Heart left ventricle (tissue), 16 donors: Measurements from ENCODE around the gene AKR1B1. TPM values are rescaled to one million over a fixed set of nuclear protein-coding genes. Genes with fewer than 3 reads are reported as not detected.

Experiments
- ATAC-seq, 4 donors: fragments of 200-7000 bp; cut with Tn5 transposase; one replicate each; pipeline ENCODE4 v1.9.1; 2020 to 2022; ENCODE audit warnings: moderate library complexity in 4 of 4, mild to moderate bottlenecking in 3 of 4, moderate number of reproducible peaks in 1 of 4
- DNase-seq, 5 donors: peaks; one replicate each; pipeline ENCODE4 v3.0.0-alpha.2; 2020
- H3K27ac ChIP-seq, 12 donors: fragments of 200-600 bp; sonication (generic) in 4 of 12; one replicate each; pipeline versions ENCODE4 v1.5.0 to v1.8.0; 2016 to 2022; ENCODE audit warnings: mild to moderate bottlenecking in 2 of 12
- H3K27me3 ChIP-seq, 9 donors: fragments of 200-600 bp; sonication (generic) in 2 of 9; one replicate each; pipeline versions ENCODE4 v1.5.1 to v1.8.0; 2016 to 2022; ENCODE audit warnings: mild to moderate bottlenecking in 3 of 9
- H3K36me3 ChIP-seq, 9 donors: fragments of 200-600 bp; sonication (generic) in 2 of 9; one replicate each; pipeline versions ENCODE4 v1.5.0 to v1.8.0; 2018 to 2022; ENCODE audit warnings: mild to moderate bottlenecking in 2 of 9
- H3K4me1 ChIP-seq, 12 donors: fragments of 200-600 bp; sonication (generic) in 4 of 12; one replicate each; pipeline versions ENCODE4 v1.5.0 to v1.8.0; 2016 to 2022; ENCODE audit warnings: mild to moderate bottlenecking in 3 of 12
- H3K4me3 ChIP-seq, 12 donors: fragments of 200-600 bp; sonication (generic) in 4 of 12; one replicate each; pipeline versions ENCODE4 v1.5.0 to v1.8.0; 2017 to 2022; ENCODE audit warnings: mild to moderate bottlenecking in 9 of 12, moderate library complexity in 4 of 12
- H3K9me3 ChIP-seq, 12 donors: fragments of 200-600 bp; sonication (generic) in 4 of 12; one replicate each; pipeline versions ENCODE4 v1.5.0 to v1.8.0; 2016 to 2022; ENCODE audit warnings: mild to moderate bottlenecking in 1 of 12
- POLR2A ChIP-seq, 2 donors: fragments of 450-650 bp; IDR thresholded peaks; one replicate each; pipeline ENCODE4 v1.6.1; 2017; ENCODE audit warnings: antibody characterized with exemption in 2 of 2, mild to moderate bottlenecking in 2 of 2, moderate library complexity in 2 of 2
- WGBS, 4 donors: extraction: QIAGEN DNeasy Blood & Tissue Kit in 2 of 4; methylation state at CpG; one replicate each; pipeline versions ENCODE4 v1.1.5 to v1.1.7; 2013 to 2018; 5-methylcytosine and 5-hydroxymethylcytosine counted together
- intact Hi-C, 10 donors: fragments of 100-400 bp; cut with DNase I; formaldehyde crosslinking; loops; one replicate each; pipeline versions ENCODE4 v1.11.1 to v1.14.2; 2022
- polyA plus RNA-seq, 2 donors: library from polyadenylated mRNA; stranded (reverse); fragments of 200-250 nt; gene quantifications; one replicate each; pipeline ENCODE4 v1.2.3, GENCODE V29; 2013
- total RNA-seq, 9 donors: library from RNA; depleted of rRNA in 2 of 9; stranded (reverse); fragments of >200 nt in 2 of 9; fragmentation: NEBNext Ultra II Directional in 3 of 9; extraction: Animal tissue kit (Norgen Biotek cat#: 25700) in 3 of 9; gene quantifications; one replicate each; pipeline versions ENCODE4 v1.1.0 to v1.2.4, GENCODE V29; 2016 to 2023
- TF ChIP-seq, protein P1 (sequence below), 12 donors: fragments of 200-600 bp; sonication (generic) in 4 of 12; IDR thresholded peaks; one replicate each; pipeline versions ENCODE4 v1.5.0 to v1.8.0; 2018 to 2022; ENCODE audit warnings: antibody characterized with exemption in 12 of 12, mild to moderate bottlenecking in 5 of 12
- donor health status: ischemic (EF 13 %, LVEDD 7.1; RV severe dilation, severe dysfunction).
- donor health status: healthy with polysubstance abuse.
- donor health status: DM: no; HTN: yes; CAD: no.
- donor health status: DM: no; HTN: no; CAD: no.
- donor health status: ischemic (EF 25% LVEDD 6.9; RV normal size, moderate dysfunction).
- donor health status: ischemic (EF 25% LVEDD 5.7; RV mildly dilated, moderate dysfunction).
- donor health status: healthy.
- donor health status: DM: yes; HTN: yes; CAD: no.
- donor health status: ischemic (EF 35%, LVEDD 5.7; RV mildly dilated, moderate dysfunction).
- donor health status: nonischemic (EF 11% LVEDD 7.7; RV severe dilation, severe dysfunction).
- donor health status: DM: yes; HTN: yes; CAD: no.
- donor health status: PGD.
- donor health status: ischemic (EF 29% LVEDD 5.4; RV normal size, mild dysfunction).
- donor health status: nonischemic (EF 23%, LVEDD 6.1; RV moderate dilation, normal function).

AKR1B1 gene
- total and polyA plus RNA-seq, 11 donors, result 97.0 to 335 (median 185) TPM

- Histone ChIP-seq H3K27ac (peak overlapping the region in 11 of 12 donors; percentile 51 to 86 (median 77)), H3K4me1 (peaks cover 0 to 17% (median 4%) of the 10 kb centered on the region in 12 donors), H3K9me3 (peaks cover 0 to 7% (median 0%) of the 10 kb centered on the region in 12 donors), H3K4me3 (peak overlapping the region in 11 of 12 donors; percentile 6 to 54 (median 41)), H3K36me3 (no peaks in the 10 kb centered on the region), H3K27me3 (peaks cover 0 to 3% (median 0%) of the 10 kb centered on the region in 9 donors)
- DNase-seq (peak; percentile 82 to 93 (median 91)), ATAC-seq (peak; percentile 92 to 98 (median 98))
- TF ChIP-seq, protein P1, sequence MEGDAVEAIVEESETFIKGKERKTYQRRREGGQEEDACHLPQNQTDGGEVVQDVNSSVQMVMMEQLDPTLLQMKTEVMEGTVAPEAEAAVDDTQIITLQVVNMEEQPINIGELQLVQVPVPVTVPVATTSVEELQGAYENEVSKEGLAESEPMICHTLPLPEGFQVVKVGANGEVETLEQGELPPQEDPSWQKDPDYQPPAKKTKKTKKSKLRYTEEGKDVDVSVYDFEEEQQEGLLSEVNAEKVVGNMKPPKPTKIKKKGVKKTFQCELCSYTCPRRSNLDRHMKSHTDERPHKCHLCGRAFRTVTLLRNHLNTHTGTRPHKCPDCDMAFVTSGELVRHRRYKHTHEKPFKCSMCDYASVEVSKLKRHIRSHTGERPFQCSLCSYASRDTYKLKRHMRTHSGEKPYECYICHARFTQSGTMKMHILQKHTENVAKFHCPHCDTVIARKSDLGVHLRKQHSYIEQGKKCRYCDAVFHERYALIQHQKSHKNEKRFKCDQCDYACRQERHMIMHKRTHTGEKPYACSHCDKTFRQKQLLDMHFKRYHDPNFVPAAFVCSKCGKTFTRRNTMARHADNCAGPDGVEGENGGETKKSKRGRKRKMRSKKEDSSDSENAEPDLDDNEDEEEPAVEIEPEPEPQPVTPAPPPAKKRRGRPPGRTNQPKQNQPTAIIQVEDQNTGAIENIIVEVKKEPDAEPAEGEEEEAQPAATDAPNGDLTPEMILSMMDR (IDR thresholded peaks at IDR 0.05), result peak; percentile 60 to 89 (median 82)
- TF ChIP-seq POLR2A (IDR thresholded peaks at IDR 0.05), result peak in 1 of 2 donors; percentile 20
- WGBS, 4 donors, result 4 to 14% (median 6%) methylated on average over 23 to 31 of the region's 31 CpGs
- intact Hi-C loops, result loop anchor here (1.0 to 10.0 kb wide), 11 partner anchors 80 to 175 kb away; partner anchors contain the start of gene AKR1B15 (in 3 of the 10)
These were observed 26.4 kb downstream of the AKR1B1 start for GRCh38 chr7:134432296-134433152.

DNA sequence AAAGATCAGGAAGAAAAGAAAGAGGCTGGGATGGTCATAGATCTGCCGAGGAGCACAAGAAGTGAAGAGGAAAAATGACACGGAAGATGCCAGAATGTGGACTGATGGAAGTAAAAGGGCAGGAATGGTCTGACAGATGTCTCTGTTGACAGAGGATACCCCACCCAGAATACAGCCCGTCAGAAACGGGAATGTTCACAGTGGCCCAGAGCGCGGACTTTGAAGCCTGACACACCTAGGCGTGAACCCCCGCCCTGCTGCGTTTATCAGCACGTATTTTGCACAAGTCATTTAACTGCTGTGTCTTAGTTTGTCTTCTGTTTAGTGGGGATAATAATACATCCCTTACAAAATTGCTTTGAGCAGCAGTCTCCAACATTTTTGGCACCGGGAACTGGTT lies 27.1 kb downstream of the AKR1B1 start:
- Histone ChIP-seq H3K9me3 (peaks cover 0 to 11% (median 0%) of the 10 kb centered on the region in 12 donors), H3K27ac (peak overlapping the region in 10 of 12 donors; percentile 51 to 86 (median 78)), H3K4me3 (peak overlapping the region in 10 of 12 donors; percentile 6 to 54 (median 41)), H3K36me3 (no peaks in the 10 kb centered on the region), H3K4me1 (peaks cover 0 to 17% (median 4%) of the 10 kb centered on the region in 12 donors), H3K27me3 (peaks cover 0 to 3% (median 0%) of the 10 kb centered on the region in 9 donors)
- DNase-seq (no peak), ATAC-seq (no peak)
- intact Hi-C loops, result loop anchor here (1.0 to 10.0 kb wide), 11 partner anchors 81 to 175 kb away; partner anchors contain the start of gene AKR1B15 (in 3 of the 10)
- TF ChIP-seq POLR2A (IDR thresholded peaks at IDR 0.05), result no peak
- TF ChIP-seq, protein P1 (IDR thresholded peaks at IDR 0.05), result no peak
- WGBS, 4 donors, result 61 to 77% (median 68%) methylated on average over 11 of the region's 11 CpGs

- H3K4me3 ChIP-seq, result no peak overlapping the region
- DNase-seq (no peak), ATAC-seq (no peak)
- H3K9me3 ChIP-seq, result peaks cover 0 to 9% (median 0%) of the 10 kb centered on the region in 12 donors
- peaks cover 0 to 17% (median 4%) of the 10 kb centered on the region in 12 donors for H3K4me1 ChIP-seq
- no peaks in the 10 kb centered on the region for H3K36me3 ChIP-seq
- 61 to 68% (median 64%) methylated on average over 6 of the region's 6 CpGs for WGBS, 4 donors
- peaks cover 0 to 3% (median 0%) of the 10 kb centered on the region in 9 donors for H3K27me3 ChIP-seq
- intact Hi-C loops, result no loop called here
- no peak for TF ChIP-seq POLR2A (IDR thresholded peaks at IDR 0.05)
- TF ChIP-seq, protein P1 (IDR thresholded peaks at IDR 0.05), result no peak
- no peak overlapping the region for H3K27ac ChIP-seq
These were observed 29.4 kb downstream of the AKR1B1 start for GRCh38 chr7:134429481-134429880.

GRCh38 chr7:134428942-134429341 lies 30.0 kb downstream of the AKR1B1 start:
- no peak for ATAC-seq
- Histone ChIP-seq H3K4me3 (no peak overlapping the region), H3K27ac (no peak overlapping the region), H3K27me3 (peaks cover 0 to 3% (median 0%) of the 10 kb centered on the region in 9 donors), H3K36me3 (no peaks in the 10 kb centered on the region), H3K4me1 (peaks cover 0 to 17% (median 4%) of the 10 kb centered on the region in 12 donors), H3K9me3 (peaks cover 0 to 9% (median 0%) of the 10 kb centered on the region in 12 donors)
- no peak for TF ChIP-seq POLR2A (IDR thresholded peaks at IDR 0.05)
- TF ChIP-seq, protein P1 (IDR thresholded peaks at IDR 0.05), result no peak
- no peak for DNase-seq
- intact Hi-C loops, result no loop called here
- 81 to 85% (median 83%) methylated on average over 9 of the region's 9 CpGs for WGBS, 4 donors
